ENCODE data around the gene GNB1L.
"Not testable (repeated sequence)": the region's sequence is repeated elsewhere in the genome, so short reads cannot be mapped to it uniquely, and the experiment has no call there.

Gene GNB1L

DNA sequence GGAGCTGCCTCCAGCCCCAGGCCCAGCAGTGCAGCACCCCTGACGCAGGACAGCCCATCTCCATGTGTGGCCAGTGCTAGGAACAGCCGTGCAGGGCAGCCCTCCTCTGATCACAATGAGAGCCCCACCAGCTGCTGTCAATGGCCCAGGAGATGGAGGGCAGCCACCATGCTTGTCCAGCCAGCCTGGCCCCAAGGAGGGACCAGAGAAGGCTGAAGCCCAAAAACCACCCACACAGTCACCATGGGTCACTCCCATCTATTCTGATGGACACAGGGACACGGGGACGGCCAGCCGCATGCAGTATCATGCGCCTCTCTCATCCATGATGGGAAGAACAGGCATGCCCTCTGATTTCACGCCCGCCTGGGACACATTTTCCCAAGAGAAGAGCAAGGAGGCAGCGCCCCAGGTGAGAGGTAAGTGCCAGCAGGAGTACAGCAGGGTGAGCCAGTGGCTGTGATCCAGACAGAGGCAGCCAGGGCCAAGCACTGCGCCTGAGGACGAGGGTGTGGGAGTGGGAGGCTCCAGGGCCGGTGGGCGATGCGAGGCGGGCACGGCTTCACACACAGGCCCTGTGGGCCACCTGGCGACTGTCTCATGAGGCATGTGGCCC, 33.6 kb upstream of the GNB1L start:
- no peak for DNase-seq (ENCODE audit: low read depth)

DNA sequence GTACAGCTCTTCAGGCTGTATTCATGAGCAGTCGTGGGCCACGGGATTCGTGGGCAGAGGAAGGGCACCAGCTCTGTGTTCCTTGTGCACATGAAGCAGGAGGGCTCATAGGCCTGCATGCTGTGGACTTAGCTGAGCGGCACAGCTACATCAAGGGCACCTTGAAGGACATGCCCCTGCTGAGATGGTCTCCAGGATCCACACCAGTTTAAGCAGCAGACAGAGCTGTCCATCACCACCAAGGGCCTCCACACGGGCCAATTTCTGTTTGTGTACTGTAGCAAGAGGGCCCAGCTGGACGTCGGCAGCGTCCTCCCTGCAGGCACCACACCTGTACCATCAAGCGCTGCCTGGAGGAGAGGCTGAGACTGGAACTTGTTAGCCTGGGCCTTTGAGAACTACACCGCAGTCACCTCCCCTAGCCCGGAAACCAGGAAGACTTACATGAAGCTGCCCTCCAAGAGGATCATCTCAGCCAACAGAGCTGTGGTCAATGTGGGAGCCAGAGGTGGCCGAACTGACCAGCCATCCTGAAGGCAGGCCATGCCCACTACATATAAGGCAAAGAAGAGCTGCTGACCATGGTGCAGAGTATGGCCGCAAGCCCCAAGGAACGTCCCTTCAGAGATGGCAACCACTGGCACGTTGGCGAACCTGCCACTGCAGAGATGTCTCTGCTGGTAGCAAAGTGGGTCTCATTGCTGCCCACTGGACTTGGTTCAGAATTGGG, 32.7 kb upstream of the GNB1L start:
- DNase-seq (ENCODE audit: low read depth), result no peak

DNA sequence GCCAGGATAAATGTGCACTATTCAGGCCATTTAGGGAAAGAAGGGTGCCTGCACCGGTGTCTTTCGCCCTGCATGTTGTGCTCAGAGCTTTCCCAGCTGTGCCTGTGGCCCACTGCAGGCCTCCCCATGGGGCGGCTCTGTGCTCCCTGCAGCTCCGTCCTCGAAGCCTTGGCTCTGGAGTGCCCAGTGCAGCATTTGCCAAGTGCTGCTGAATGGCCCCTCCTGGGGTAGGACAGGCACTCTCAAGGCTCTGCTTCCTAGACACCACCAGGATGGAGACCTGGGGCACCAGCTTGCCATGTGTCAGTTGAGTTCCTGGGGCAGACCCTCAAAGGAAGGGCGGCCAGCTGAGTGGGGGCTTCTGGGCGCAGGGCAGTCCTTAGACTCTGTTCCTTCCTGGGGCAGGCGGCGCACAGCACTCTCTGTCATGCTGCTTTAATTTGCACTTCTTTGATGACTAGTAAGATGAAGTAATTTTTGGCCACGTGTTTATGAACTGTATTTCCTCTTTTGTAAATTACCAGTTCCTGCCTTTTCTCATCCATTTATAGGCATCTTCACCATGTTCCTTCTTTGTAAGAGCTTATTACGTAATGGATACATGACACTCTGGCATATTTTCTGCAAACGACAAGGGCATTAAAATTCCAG, 32.1 kb upstream of the GNB1L start:
- no peak for DNase-seq (ENCODE audit: low read depth)

DNA sequence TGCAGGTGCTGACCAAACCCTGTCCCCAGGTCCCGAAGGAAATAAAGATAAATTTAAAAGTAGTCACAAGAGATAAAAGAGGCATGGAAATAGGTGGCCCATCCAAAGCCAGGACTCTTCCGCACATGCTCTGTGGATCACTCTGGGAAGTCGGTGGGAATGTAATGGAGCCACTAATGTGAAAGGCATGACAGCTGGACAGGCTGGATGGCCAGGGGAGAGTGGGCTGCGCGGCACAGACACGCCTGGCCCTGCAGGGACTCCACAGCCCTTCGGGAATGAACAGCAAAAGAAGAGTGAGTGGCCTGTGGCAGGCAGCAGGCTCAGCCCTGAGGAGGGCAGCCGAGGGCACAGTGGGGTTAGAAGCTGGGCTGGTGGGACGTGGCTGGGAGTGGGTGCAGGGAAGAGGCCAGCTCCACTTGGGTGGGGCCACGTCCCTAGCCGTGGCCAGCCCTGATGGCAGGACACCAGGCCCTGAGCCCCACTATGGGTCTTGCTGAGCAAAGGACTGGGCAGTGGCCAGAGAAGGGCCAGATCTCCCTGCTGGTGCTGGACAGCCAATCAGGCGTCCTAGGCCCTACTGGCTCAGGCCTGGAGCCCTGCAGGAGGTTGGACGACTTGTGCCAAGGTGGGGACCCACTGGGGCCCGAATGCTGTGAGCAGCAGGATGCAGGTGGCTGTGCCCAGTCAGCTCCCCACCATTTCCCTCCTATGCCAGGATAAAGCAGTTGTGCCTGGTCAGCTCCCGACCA, 31.3 kb upstream of the GNB1L start:
- no peak for DNase-seq (ENCODE audit: low read depth)

DNA sequence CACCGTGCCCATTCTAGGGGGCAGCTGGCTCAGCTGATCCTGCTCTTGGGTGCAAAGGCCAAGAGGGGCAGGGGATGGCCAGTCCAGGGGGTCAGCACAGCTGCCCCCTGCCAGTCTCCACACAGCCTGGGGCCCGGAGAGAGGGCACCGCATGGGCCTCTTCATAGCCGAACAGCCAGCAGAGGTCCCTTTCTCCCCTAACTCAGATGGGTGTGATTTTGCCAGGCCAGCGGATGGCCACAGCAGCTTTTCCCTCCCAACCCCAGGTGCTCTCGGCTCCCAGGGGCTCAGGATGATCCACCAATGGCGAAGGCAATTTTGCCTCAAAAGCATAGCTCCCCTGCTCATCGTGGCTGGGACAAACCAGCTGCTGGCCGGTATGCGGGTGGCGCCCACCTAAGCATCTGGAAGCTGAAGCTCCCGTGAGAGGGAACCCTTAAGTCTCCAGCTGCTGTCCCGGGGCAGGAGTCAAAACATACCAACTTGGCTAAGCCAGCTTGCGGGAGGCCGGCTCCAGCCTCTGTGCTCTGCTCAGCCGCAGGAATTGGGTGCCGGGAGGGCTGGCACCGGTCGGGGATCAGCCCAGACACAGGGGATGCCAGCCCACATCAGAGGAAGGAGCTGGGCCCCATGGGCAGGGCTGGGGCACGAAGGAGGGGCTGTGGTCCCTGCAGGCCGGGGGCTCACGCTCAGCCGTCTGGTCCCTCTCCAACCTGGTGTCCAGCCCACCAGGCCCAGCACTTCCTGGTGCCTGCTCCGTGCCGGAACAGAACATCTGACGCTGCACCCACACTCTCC, 30.5 kb upstream of the GNB1L start:
- no peak for DNase-seq (ENCODE audit: low read depth)

DNA sequence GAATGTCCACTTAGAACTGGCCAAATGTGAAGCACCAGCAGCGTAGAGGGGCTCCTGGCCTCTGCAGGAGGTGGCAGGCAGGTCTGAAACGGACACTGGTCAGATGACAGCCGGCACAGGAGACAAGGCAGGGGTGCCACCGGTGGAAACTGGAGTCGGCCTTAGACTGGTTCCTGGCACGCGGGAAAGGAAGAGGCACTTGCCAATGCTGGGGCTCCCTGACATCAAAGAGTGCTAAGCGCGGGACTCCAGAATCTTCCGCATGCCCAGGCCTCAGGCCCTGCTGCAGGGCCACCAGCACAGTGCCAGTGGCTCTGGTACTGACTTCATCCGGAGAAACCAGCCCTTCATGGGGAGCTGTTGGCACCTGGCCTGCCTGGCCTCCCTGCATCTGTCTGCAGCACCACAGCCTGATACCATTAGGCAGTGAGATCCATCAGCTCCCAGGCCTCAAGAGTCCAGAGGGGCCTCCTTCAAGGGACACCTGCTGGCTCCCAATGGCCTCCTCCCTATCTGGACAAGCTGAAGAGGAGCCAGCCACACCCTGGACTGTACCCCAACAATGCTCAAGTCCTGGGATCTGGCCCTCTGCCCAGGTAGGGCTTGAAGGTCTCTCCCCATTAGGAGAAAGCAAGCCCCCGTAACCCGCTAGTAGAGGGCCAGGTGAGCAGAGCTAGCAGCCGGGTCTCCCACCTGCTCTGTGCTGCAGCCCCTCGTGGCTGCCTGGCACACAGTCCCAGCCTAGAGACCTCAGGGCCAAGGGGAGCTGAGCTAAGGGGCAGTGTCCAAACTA, 29.7 kb upstream of the GNB1L start:
- no peak for DNase-seq (ENCODE audit: low read depth)

DNA sequence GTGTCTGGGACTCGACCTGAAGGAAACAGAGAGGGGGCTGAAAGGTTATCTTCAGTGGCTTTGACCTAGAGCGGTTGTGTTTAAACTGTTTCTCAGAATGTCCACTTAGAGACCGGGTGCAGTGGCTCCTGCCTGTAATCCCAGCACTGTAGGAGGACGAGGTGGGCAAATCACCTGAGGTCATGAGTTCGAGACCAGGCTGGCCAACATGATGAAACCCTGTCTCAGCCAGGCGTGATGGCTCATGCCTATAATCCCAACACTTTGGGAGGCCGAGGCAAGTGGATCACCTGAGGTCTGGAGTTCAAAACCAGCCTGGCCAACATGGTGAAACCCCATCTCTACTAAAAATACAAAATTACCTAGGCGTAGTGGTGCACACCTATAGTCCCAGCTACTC, 28.8 kb upstream of the GNB1L start:
- not testable (repeated sequence) for DNase-seq (ENCODE audit: low read depth)

DNA sequence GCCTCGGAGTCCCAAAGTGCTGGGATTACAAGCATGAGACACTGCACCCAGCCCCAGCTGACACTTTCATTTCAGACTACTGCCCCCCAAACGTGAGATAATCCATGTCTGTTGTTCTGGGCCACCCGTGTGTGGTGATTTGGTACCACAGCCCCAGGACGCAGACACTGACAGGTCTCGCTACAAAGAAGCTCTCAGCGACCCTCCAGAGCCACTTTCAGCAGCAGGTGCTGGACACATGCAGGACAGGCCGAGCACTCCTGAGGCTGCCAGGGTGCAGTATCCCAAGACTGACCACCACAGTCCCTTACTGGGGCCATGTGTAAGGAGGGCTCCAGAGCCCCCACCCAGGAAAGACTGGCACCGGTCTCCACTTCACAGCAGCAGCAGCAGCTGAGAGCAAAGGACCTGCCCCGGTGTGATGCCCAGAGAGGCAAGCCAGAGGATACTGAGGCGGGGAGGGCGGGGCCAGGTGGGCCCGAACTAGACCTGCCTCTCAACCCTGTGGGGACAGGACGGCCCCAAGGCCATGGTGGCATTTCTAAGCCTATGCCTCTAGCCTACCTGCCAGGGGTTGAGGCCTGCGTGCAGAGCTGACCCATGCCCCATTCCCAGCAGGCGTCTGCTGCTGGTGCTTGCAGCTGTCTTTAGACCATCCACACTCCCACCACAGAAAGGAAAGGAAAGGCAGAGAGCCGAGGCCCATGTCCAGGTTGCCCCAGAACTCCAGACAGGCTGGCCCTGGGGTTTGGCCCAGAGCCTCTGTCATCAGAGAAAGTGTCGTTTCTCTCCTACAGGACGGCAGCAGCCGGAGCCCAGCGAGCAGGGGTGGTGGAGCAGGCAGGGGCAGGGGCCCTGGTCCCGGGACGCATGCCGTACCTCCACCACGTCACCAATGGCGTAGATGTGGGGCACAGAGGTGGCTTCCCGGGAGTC, 28.0 kb upstream of the GNB1L start:
- no peak for DNase-seq (ENCODE audit: low read depth)

DNA sequence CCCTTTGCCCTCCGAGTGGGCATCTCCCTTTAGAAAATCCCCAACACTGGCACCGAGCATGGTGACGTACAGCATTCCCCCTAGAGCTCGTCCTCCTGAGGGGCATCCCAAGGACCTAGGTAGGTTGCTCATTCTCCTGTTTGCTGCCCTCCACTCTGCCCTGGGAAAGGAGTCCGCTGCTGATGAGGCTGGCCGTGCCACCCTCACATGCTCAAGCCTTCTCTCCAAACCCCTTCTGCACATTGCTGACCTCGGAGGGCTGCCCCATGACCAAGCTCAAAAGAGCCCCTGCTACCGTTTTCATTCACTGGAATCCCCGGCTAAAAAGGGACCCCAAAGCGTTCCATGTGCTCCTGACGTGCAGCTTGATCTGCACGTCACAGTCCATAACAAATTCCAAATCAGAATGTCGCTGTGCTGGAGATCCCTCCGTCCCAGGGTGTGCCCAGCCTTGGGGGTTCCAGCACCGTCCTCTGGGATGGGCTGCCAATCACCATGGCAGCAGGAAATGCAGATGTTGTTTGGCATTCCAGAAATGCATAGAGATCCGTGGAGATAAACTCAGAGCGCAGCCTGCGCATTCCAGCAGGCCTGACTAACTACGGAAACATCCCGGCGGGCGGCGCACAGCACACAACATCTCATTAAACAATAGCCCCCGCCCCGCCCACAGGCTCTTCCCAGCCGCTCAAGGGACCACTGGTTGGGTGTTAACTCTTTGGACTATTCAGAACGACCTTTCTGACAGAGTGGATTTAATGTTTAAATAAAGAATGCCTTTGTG, 26.3 kb upstream of the GNB1L start:
- no peak for DNase-seq (ENCODE audit: low read depth)

DNA sequence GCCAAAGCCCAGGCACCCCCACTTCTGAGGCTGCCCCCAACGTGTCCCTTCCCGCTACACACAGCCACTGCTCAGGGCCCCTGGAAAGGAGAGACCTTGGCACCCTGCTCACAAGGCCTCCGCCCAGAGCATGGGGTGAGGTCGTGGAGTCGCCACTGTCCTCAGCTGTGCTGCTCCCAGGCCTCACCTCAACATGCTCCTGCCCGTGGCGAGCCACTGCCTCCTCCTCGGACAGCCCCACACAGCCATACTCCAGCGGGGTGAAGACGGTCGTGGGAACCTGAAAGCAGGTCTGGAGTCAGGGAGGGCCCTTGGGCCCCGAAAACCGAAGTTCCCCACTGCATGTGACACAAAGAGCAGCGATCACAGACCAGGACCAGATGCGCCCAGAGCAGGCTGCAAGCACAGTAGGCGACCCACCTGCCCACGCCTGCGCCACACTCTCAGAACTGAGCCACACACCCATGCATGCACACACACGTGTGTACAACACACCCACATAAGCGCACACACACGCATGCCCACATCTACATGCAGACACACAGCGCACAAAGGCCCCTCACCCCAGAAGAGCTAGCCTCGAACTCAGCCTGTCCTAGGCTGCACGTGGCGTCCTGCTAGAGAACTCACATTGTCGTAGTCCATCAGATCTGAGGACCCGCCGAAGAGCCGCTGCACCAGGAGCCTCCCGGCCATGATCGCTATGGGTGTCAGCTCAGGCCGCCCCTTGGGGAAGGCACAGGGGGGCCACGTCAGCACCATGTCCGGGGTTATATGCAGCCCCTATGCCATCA, 25.5 kb upstream of the GNB1L start:
- no peak for DNase-seq (ENCODE audit: low read depth)

DNA sequence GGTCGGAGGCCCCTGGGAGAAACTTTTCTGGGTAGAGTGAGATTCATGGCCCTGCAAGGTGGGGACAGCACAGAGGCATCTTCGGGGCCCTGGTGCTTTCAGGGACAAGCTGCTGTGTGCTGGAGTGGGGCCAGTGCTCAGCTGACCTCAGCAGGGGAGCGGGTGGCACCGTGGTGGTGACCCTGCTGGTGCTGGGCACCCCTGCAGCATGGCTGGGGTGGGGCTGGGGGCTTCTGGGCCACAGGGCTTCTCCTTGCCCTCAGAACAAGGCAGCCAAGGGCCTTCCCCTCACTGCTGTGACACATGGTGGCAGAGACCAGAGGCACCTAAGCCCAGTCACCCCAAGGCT, 24.9 kb upstream of the GNB1L start:
- no peak for DNase-seq (ENCODE audit: low read depth)

DNA sequence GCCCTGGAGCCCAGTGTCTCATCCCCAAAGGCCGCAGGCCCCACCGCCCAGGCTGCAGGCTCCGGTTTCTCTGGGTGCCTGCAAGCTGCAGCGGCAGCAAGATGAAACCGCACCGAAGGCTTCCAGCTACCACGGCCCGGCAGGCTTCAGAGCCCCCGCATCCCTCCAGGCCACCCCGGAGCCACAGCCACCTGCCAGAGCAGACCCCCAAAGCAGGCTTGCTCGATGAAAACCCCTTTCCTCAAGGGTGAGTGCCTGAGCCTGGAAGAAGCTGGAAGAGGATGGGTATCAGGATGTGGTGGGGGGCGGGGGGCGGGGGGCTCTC, 24.5 kb upstream of the GNB1L start:
- no peak for DNase-seq (ENCODE audit: low read depth)

DNA sequence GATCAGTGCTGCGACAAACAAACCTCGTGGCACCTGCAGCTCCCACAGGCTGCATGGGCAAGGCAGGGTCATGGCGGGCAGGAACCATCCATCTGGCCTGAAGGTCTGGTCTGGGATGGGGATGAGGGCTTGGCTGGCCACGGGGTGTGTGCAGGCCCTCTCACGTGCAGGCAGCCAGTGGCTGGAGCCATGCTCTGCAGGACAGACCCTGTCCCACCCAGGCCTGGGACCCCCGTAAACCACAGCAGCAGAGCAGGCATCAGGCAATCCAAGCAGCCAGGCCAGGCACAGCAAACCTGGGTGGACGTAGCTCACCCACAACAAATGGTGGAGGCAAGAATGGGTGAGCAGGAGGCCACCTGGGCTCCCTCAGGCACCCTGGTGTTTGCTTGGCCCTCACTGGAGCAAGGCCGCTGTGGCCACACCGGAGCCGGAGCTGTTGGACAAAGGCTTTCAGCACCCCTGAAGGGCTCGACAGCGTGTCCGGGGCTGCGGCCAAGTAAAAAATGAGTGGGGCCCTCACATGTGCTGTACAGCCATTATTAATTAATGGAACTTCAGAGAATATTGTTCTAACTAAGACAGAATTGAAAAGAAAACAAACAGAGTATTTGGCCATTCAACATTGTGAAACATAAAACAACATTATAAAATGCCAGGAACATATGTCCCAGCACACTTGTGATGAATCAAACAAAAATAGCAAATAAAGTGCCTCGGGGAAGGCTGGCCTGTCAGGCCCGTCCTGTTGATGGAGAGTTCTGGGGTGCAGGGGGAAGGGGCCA, 24.0 kb upstream of the GNB1L start:
- no peak for DNase-seq (ENCODE audit: low read depth)

DNA sequence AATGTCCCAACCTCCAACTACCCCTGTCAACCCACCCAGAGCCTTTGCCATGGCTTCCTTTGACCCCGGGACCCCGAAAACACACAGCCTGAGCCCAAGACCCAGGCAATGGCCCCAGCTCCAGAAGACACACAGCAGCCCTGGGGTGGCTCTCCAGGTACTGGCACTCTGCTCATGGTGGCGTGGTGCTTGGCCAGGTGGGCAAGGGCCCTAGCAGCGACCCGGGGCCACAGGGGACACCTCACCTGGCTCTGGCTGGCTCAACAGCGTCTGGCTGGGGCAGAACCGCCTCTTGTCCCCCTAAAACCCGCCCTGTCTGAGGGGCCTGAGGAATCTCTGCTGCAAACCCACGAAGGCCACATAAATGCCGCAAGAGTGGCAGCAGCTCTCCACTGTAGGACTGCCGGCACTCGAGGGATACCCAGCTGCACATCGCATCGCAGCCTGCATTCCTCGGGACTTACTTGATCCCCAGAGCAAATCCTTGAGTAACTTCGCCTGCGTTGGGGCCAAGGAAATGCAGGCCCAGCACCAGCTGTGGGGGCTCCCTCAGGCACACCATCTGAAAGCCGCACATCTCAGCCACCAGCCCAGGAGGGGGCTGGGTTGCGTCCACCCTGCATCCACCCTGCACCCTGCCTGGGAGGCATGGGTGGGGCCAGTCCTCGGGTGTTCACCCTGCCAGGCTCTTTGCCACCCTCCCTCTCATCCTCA, 23.1 kb upstream of the GNB1L start:
- no peak for DNase-seq (ENCODE audit: low read depth)

DNA sequence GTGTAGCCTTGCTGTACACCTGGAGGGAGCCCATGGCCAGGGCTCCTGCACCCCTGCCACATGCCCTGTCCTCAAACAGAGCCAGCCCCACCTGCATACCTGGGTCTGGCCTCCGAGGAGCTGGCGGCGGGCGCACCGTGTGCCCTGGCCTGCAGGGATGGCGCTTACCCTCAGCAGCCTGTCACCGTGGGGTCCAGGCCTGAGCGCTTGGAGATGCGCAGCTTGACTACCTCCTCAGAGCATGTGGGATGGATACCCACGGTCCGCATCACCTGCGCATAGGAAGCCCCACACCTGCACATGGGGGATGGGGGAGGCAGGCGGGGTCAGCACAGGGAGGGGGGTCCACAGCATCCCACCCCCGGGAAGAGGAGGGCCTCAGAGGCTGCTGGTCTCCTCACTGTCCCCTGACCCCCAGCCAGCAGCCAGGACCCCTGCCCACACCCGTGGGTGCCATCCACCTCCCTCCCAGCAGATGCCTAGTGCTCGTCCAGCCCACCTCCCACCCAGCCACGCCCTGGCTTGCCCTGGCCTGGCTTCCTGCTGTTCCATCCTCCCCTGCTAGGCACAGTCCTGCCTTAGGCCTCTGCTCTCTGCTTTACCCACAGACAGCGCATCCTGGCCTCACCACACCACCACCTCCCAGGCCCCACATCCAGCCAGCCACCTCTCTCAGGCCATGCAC, 22.4 kb upstream of the GNB1L start:
- DNase-seq (ENCODE audit: low read depth), result no peak

DNA sequence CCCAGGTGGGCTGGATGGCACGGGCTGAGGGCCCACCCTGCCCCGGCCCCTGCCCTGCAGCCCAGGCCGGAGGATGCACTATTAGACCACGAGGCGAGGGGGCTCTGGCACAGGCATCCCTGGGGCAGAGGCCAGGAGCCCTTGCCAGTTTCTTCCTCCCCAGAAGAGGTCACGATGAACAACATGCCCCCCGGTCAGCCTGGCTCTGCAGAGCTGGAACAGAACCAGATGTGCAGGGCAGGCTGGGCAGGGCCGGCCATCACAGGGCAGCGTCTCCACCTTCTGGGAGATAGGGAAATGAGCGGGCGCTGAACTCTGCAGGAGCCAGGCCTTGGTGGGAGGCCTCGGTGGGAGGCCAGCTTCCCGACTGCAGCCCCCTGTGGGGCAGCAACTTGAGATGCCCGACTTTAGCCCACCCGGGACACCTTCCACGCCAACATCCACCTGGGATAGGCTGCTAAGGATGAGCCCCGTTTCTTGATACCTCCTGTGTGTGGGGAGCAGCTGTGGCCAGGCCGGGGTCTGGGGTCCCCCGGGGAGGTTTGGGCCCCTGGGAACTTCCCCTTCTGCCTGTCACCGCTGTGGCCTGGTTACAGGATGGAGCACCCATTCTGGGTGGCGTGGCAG, 21.8 kb upstream of the GNB1L start:
- DNase-seq (ENCODE audit: low read depth), result no peak

Measured in stimulated activated CD8-positive, alpha-beta memory T cell treated with anti-CD3 and anti-CD28 coated beads, Interleukin-7, amount 100 ng/mL, for 24 hours (primary cell).